GM19351 (cell line): Measurements from ENCODE around the gene GPX4.

Source experiments
- ATAC-seq: cut with Tn5 transposase; IDR thresholded peaks from one replicate; pipeline ENCODE4 v1.9.1; 2021; ENCODE audit warnings: mild to moderate bottlenecking, moderate library complexity; ENCODE audit not compliant: unreplicated experiment

Gene GPX4

GRCh38 chr19:1084024-1084868, 19.5 kb upstream of the GPX4 start:
- ATAC-seq, result no peak

GRCh38 chr19:1085053-1085658, 18.6 kb upstream of the GPX4 start:
- no peak for ATAC-seq

GRCh38 chr19:1085676-1086442, 17.9 kb upstream of the GPX4 start:
- no peak for ATAC-seq

GRCh38 chr19:1086613-1087012, 17.2 kb upstream of the GPX4 start:
- no peak for ATAC-seq

GRCh38 chr19:1087813-1088415, 15.9 kb upstream of the GPX4 start:
- ATAC-seq, result no peak

GRCh38 chr19:1088416-1089010, 15.3 kb upstream of the GPX4 start:
- ATAC-seq, result no peak

GRCh38 chr19:1089126-1089771, 14.5 kb upstream of the GPX4 start:
- ATAC-seq, result no peak

GRCh38 chr19:1089891-1090290, 13.9 kb upstream of the GPX4 start:
- no peak for ATAC-seq

- no peak for ATAC-seq
Observed at GRCh38 chr19:1090731-1091543, 12.9 kb upstream of the GPX4 start.

- no peak for ATAC-seq
Observed at GRCh38 chr19:1091544-1092175, 12.1 kb upstream of the GPX4 start.

GRCh38 chr19:1093330-1093729, 10.5 kb upstream of the GPX4 start:
- no peak for ATAC-seq

- ATAC-seq, result no peak
Observed at GRCh38 chr19:1093811-1094553, 9.8 kb upstream of the GPX4 start.

GRCh38 chr19:1094655-1094977, 9.2 kb upstream of the GPX4 start:
- ATAC-seq, result no peak

GRCh38 chr19:1094978-1095701, 8.7 kb upstream of the GPX4 start, which contains the start of gene POLR2E:
POLR2E (minus strand) TSS chr19:1095375; CDS start chr19:1095315, 60 bp downstream.
- ATAC-seq, result peak; percentile 85

GRCh38 chr19:1097810-1098176, 6.0 kb upstream of the GPX4 start:
- ATAC-seq, result no peak

- no peak for ATAC-seq
Observed at GRCh38 chr19:1098177-1099051, 5.4 kb upstream of the GPX4 start.

GRCh38 chr19:1101337-1101698, 2.5 kb upstream of the GPX4 start:
- ATAC-seq, result no peak
